HG03354 (cell line): ENCODE measurements around the gene OLFML2A.

ENCODE experiments used
- ATAC-seq: cut with Tn5 transposase; IDR thresholded peaks from one replicate; pipeline ENCODE4 v1.9.1; 2021; ENCODE audit warnings: mild to moderate bottlenecking; ENCODE audit not compliant: unreplicated experiment, poor library complexity, severe bottlenecking

Gene OLFML2A

GRCh38 chr9:124863371-124863871, 86.5 kb downstream of the OLFML2A start:
- ATAC-seq = no peak
